HepG2 (cell line): ENCODE results near the gene MAP3K1. TPM values are rescaled to one million over a fixed set of nuclear protein-coding genes. Genes with fewer than 3 reads are reported as not detected.

Experiments used
- AHR ChIP-seq: IDR thresholded peaks from 2 replicates; pipeline ENCODE4 v1.6.1; 2018; ENCODE audit warnings: missing genetic modification reagents, missing compliant biosample characterization
- BORCS8-MEF2B ChIP-seq: sonication (generic); formaldehyde crosslinking; IDR thresholded peaks from 2 replicates; pipeline ENCODE4 v1.8.0; 2022; ENCODE audit warnings: mild to moderate bottlenecking, missing genetic modification reagents
- FOXJ3 ChIP-seq: sonication (generic); formaldehyde crosslinking; IDR thresholded peaks from 2 replicates; pipeline ENCODE4 v1.4.0; 2020; ENCODE audit warnings: missing genetic modification reagents, mild to moderate bottlenecking, borderline replicate concordance
- HDAC6 ChIP-seq: fragments of 200-600 bp; sonication (generic); IDR thresholded peaks from 2 replicates; pipeline ENCODE4 v1.7.0; 2017; ENCODE audit warnings: mild to moderate bottlenecking, antibody characterized with exemption, low read length, low read depth
- HES4 ChIP-seq: sonication (generic); formaldehyde crosslinking; IDR thresholded peaks from 2 replicates; pipeline ENCODE4 v1.9.0; 2021; ENCODE audit warnings: mild to moderate bottlenecking, missing genetic modification reagents, borderline replicate concordance
- JDP2 ChIP-seq: sonication (generic); formaldehyde crosslinking; IDR thresholded peaks from 2 replicates; pipeline ENCODE4 v1.8.1; 2022; ENCODE audit warnings: missing genetic modification reagents, borderline replicate concordance
- KDM6A ChIP-seq: IDR thresholded peaks from 2 replicates; pipeline ENCODE4 v1.6.1; 2016; ENCODE audit warnings: low read depth
- MZF1 ChIP-seq: sonication (generic); formaldehyde crosslinking; IDR thresholded peaks from 2 replicates; pipeline ENCODE4 v1.8.1; 2023; ENCODE audit warnings: mild to moderate bottlenecking, missing genetic modification reagents, borderline replicate concordance
- NR2F6 ChIP-seq, 2 experiments: IDR thresholded peaks; 2 replicates each; pipeline ENCODE4 v1.6.1; 2016; ENCODE audit warnings: antibody characterized with exemption in 1 of 2, mild to moderate bottlenecking in 1 of 2
- SIN3B ChIP-seq: fragments of 150-350 bp; IDR thresholded peaks from 2 replicates; pipeline ENCODE4 v1.6.1; 2014; ENCODE audit warnings: low read length
- SRSF1 ChIP-seq: fragments of 200-400 bp; formaldehyde crosslinking; optimal IDR thresholded peaks from 2 replicates; pipeline ENCODE3; 2017; ENCODE audit warnings: mild to moderate bottlenecking, low read depth, low read length, moderate library complexity
- ZKSCAN5 ChIP-seq: sonication (generic); formaldehyde crosslinking; IDR thresholded peaks from 2 replicates; pipeline ENCODE4 v1.5.1; 2020; ENCODE audit warnings: mild to moderate bottlenecking, missing genetic modification reagents
- ZNF160 ChIP-seq: sonication (generic); formaldehyde crosslinking; IDR thresholded peaks from 2 replicates; pipeline ENCODE4 v1.8.0; 2022; ENCODE audit warnings: mild to moderate bottlenecking, inconsistent platforms, missing genetic modification reagents
- ZNF205 ChIP-seq: IDR thresholded peaks from 2 replicates; pipeline ENCODE4 v1.6.1; 2018; ENCODE audit warnings: missing biosample characterization, missing genetic modification reagents
- ZNF549 ChIP-seq: sonication (generic); formaldehyde crosslinking; IDR thresholded peaks from 2 replicates; pipeline ENCODE4 v1.5.0; 2020; ENCODE audit warnings: missing genetic modification reagents
- ZNF709 ChIP-seq: sonication (generic); formaldehyde crosslinking; IDR thresholded peaks from 2 replicates; pipeline ENCODE4 v1.5.0; 2020; ENCODE audit warnings: mild to moderate bottlenecking, missing genetic modification reagents
- ZNF776 ChIP-seq: sonication (generic); formaldehyde crosslinking; IDR thresholded peaks from 2 replicates; pipeline ENCODE4 v1.4.0; 2020; ENCODE audit warnings: mild to moderate bottlenecking, missing genetic modification reagents
- ZNF790 ChIP-seq: sonication (generic); formaldehyde crosslinking; IDR thresholded peaks from 2 replicates; pipeline ENCODE4 v1.8.0; 2022; ENCODE audit warnings: missing genetic modification reagents, mild to moderate bottlenecking, borderline replicate concordance
- ZSCAN20 ChIP-seq: sonication (generic); formaldehyde crosslinking; IDR thresholded peaks from 2 replicates; pipeline ENCODE4 v1.4.0; 2020; ENCODE audit warnings: missing genetic modification reagents, mild to moderate bottlenecking, borderline replicate concordance
- polyA plus RNA-seq, 8 experiments: library from polyadenylated mRNA; depleted of rRNA in 3 of 8; stranded (reverse) in 7 of 8; unstranded in 1 of 8; fragments of >200 nt; fragmentation: Illumina TruSeq in 4 of 8; extraction: Trizol in 4 of 8; gene quantifications; 2 replicates each; pipeline versions ENCODE4 v1.2.1 to v1.2.3, GENCODE V29; 2011 to 2016; ENCODE audit warnings: low read depth in 4 of 8, missing spikeins in 1 of 8, mixed read lengths in 1 of 8; ENCODE audit not compliant: insufficient read depth in 1 of 8
- total RNA-seq, 5 experiments: library from RNA; depleted of rRNA; stranded (reverse); fragments of >200 nt; fragmentation: Illumina TruSeq; extraction: Trizol; gene quantifications; 2 replicates each; pipeline ENCODE4 v1.2.3, GENCODE V29; 2016; ENCODE audit warnings: low read depth in 1 of 5
- TF ChIP-seq, protein P1 (sequence below): IDR thresholded peaks from 2 replicates; pipeline ENCODE4 v1.6.1; 2016; ENCODE audit warnings: low read depth, missing genetic modification reagents, missing compliant biosample characterization
- TF ChIP-seq, protein P2 (sequence below): IDR thresholded peaks from 2 replicates; pipeline ENCODE4 v1.6.1; 2016; ENCODE audit warnings: control low read depth
- TF ChIP-seq, protein P3 (sequence below): sonication (generic); formaldehyde crosslinking; IDR thresholded peaks from 2 replicates; pipeline ENCODE4 v1.4.0; 2020; ENCODE audit warnings: missing genetic modification reagents

The MAP3K1 gene
- total and polyA plus RNA-seq, 2 of the 13 experiments (the other 11 are each of a cell fraction or from before 2014, with no cell fraction given): 16.4 to 30.3 TPM

GRCh38 chr5:56910210-56910965, 95.0 kb downstream of the MAP3K1 start (continued):
- TF ChIP-seq, protein P1, sequence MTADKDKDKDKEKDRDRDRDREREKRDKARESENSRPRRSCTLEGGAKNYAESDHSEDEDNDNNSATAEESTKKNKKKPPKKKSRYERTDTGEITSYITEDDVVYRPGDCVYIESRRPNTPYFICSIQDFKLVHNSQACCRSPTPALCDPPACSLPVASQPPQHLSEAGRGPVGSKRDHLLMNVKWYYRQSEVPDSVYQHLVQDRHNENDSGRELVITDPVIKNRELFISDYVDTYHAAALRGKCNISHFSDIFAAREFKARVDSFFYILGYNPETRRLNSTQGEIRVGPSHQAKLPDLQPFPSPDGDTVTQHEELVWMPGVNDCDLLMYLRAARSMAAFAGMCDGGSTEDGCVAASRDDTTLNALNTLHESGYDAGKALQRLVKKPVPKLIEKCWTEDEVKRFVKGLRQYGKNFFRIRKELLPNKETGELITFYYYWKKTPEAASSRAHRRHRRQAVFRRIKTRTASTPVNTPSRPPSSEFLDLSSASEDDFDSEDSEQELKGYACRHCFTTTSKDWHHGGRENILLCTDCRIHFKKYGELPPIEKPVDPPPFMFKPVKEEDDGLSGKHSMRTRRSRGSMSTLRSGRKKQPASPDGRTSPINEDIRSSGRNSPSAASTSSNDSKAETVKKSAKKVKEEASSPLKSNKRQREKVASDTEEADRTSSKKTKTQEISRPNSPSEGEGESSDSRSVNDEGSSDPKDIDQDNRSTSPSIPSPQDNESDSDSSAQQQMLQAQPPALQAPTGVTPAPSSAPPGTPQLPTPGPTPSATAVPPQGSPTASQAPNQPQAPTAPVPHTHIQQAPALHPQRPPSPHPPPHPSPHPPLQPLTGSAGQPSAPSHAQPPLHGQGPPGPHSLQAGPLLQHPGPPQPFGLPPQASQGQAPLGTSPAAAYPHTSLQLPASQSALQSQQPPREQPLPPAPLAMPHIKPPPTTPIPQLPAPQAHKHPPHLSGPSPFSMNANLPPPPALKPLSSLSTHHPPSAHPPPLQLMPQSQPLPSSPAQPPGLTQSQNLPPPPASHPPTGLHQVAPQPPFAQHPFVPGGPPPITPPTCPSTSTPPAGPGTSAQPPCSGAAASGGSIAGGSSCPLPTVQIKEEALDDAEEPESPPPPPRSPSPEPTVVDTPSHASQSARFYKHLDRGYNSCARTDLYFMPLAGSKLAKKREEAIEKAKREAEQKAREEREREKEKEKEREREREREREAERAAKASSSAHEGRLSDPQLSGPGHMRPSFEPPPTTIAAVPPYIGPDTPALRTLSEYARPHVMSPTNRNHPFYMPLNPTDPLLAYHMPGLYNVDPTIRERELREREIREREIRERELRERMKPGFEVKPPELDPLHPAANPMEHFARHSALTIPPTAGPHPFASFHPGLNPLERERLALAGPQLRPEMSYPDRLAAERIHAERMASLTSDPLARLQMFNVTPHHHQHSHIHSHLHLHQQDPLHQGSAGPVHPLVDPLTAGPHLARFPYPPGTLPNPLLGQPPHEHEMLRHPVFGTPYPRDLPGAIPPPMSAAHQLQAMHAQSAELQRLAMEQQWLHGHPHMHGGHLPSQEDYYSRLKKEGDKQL (CRISPR knock-in tag): no peak
- TF ChIP-seq, protein P2, sequence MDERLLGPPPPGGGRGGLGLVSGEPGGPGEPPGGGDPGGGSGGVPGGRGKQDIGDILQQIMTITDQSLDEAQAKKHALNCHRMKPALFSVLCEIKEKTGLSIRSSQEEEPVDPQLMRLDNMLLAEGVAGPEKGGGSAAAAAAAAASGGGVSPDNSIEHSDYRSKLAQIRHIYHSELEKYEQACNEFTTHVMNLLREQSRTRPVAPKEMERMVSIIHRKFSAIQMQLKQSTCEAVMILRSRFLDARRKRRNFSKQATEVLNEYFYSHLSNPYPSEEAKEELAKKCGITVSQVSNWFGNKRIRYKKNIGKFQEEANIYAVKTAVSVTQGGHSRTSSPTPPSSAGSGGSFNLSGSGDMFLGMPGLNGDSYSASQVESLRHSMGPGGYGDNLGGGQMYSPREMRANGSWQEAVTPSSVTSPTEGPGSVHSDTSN (CRISPR knock-in tag): no peak
- TF ChIP-seq AHR (no peak), ZNF205 (CRISPR knock-in tag) (no peak), ZKSCAN5 (CRISPR knock-in tag) (no peak), ZSCAN20 (no peak), ZNF709 (CRISPR knock-in tag) (no peak), BORCS8-MEF2B (CRISPR knock-in tag) (0 out of 2 replicates have a peak, but pooled peaks have one; percentile 36), JDP2 (no peak), SIN3B (no peak), KDM6A (CRISPR knock-in tag) (no peak), ZNF776 (no peak), ZNF790 (no peak), ZNF549 (CRISPR knock-in tag) (no peak), HES4 (no peak), FOXJ3 (CRISPR knock-in tag) (no peak), SRSF1 (no peak), MZF1 (no peak), ZNF160 (no peak), HDAC6 (no peak), NR2F6 (IDR thresholded peaks at IDR 0.05) (no peak), NR2F6 (CRISPR knock-in tag; IDR thresholded peaks at IDR 0.05) (no peak)
- TF ChIP-seq, protein P3, sequence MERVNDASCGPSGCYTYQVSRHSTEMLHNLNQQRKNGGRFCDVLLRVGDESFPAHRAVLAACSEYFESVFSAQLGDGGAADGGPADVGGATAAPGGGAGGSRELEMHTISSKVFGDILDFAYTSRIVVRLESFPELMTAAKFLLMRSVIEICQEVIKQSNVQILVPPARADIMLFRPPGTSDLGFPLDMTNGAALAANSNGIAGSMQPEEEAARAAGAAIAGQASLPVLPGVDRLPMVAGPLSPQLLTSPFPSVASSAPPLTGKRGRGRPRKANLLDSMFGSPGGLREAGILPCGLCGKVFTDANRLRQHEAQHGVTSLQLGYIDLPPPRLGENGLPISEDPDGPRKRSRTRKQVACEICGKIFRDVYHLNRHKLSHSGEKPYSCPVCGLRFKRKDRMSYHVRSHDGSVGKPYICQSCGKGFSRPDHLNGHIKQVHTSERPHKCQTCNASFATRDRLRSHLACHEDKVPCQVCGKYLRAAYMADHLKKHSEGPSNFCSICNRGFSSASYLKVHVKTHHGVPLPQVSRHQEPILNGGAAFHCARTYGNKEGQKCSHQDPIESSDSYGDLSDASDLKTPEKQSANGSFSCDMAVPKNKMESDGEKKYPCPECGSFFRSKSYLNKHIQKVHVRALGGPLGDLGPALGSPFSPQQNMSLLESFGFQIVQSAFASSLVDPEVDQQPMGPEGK (CRISPR knock-in tag): no peak; the same call in 1 of the 2 replicates
